HL-60 (cell line): ENCODE results near the gene PTPRD.

ENCODE experiments used
- DNase-seq, 2 experiments: peaks; one replicate each; pipeline ENCODE4 v3.0.0-alpha.2; 2010 to 2020; ENCODE audit warnings: low read depth in 1 of 2, low spot score in 1 of 2
- H3K27ac ChIP-seq: fragments of 250-450 bp; sonication (Bioruptor Pico); replicated peaks from 2 replicates; pipeline ENCODE4 v1.5.1; 2020; ENCODE audit warnings: mild to moderate bottlenecking, moderate library complexity
- H3K27me3 ChIP-seq: fragments of 250-450 bp; sonication (Bioruptor Pico); 2 replicates; pipeline ENCODE4 v1.5.1; 2021; ENCODE audit warnings: mild to moderate bottlenecking, moderate library complexity; ENCODE audit not compliant: insufficient read depth, poor library complexity, severe bottlenecking
- H3K4me3 ChIP-seq: replicated peaks from 2 replicates; pipeline ENCODE4 v1.5.1; 2011; ENCODE audit warnings: mild to moderate bottlenecking, control low read depth, low read length; ENCODE audit not compliant: insufficient read depth
- CTCF ChIP-seq: IDR thresholded peaks from one replicate; pipeline ENCODE4 v1.5.1; 2011; ENCODE audit warnings: low read length, control low read depth, inconsistent platforms; ENCODE audit not compliant: insufficient read depth
- GABPA ChIP-seq: IDR thresholded peaks from 2 replicates; pipeline ENCODE4 v1.6.1; 2012; ENCODE audit warnings: low read depth
- POLR2AphosphoS5 ChIP-seq: IDR thresholded peaks from 2 replicates; pipeline ENCODE4 v1.6.1; 2012; ENCODE audit warnings: low read depth
- REST ChIP-seq: IDR thresholded peaks from 2 replicates; pipeline ENCODE4 v1.6.1; 2012; ENCODE audit warnings: low read depth; ENCODE audit not compliant: insufficient replicate concordance
- SPI1 ChIP-seq: IDR thresholded peaks from 2 replicates; pipeline ENCODE4 v1.6.1; 2012; ENCODE audit warnings: low read depth, mild to moderate bottlenecking, borderline replicate concordance

The PTPRD gene

GRCh38 chr9:8408575-8409190 is 2204.1 kb downstream of the PTPRD start:
- no peak overlapping the region for H3K4me3 ChIP-seq
- no peak for DNase-seq
- TF ChIP-seq CTCF (no peak), REST (no peak), SPI1 (no peak), GABPA (no peak), POLR2AphosphoS5 (no peak)
- H3K27me3 ChIP-seq = no peaks in the 10 kb centered on the region
- H3K27ac ChIP-seq = no peak overlapping the region

DNA sequence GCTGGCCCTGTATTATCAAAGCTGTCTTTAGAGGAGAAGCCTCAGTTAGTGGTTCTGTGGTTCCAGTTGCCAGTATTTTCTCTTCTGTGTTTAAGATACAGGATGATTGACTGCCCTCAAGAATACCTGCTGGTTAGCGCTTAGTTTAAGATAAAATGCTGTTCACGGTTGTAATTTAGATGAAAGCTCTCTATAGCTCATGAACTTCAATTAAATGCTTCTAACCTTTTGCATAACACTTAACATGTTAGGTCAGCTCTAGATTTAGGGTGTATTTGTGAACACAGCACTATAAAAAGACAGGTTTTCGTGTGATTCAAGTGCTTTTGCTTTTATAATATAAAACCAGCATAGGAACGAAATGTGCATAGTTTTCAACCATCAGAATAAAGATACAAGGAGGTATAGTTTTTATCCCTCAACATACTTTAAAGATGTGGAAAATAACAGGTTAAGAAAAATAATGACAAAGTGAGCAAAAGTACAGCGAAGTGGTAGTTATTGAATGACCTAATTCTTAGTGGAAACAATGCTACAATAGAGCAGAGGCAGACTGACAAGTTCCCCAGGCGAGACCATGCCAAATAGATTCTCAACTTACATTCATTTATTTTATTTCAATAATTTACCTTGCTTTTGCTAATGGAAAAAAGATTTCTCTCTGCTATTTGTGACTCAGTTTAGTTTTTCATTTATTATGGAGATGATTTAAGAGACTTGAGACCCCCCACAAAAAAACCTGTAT is 2210.7 kb downstream of the PTPRD start:
- no peak for DNase-seq
- Histone ChIP-seq H3K4me3 (no peak overlapping the region), H3K27me3 (peaks cover 3% of the 10 kb centered on the region), H3K27ac (no peak overlapping the region)
- TF ChIP-seq REST = no peak
- no peak for TF ChIP-seq GABPA
- no peak for TF ChIP-seq SPI1
- no peak for TF ChIP-seq CTCF
- no peak for TF ChIP-seq POLR2AphosphoS5

- DNase-seq = no peak
- TF ChIP-seq REST (no peak), GABPA (no peak), CTCF (no peak), SPI1 (no peak), POLR2AphosphoS5 (no peak)
- H3K4me3 ChIP-seq = no peak overlapping the region
- H3K27me3 ChIP-seq = peaks cover 3% of the 10 kb centered on the region
- no peak overlapping the region for H3K27ac ChIP-seq
These were observed 2212.4 kb downstream of the PTPRD start for GRCh38 chr9:8400378-8400777.
